C4-2B (cell line): ENCODE measurements around the gene PEAR1.

Experiments
- ZFX ChIP-seq: fragments of 450-650 bp; IDR thresholded peaks from 2 replicates; pipeline ENCODE4 v1.6.1; 2017
- TF ChIP-seq, protein P1 (sequence below): fragments of 450-650 bp; conservative IDR thresholded peaks from 2 replicates; pipeline ENCODE4 v1.5.1; 2017; ENCODE audit warnings: mild to moderate bottlenecking

DNA sequence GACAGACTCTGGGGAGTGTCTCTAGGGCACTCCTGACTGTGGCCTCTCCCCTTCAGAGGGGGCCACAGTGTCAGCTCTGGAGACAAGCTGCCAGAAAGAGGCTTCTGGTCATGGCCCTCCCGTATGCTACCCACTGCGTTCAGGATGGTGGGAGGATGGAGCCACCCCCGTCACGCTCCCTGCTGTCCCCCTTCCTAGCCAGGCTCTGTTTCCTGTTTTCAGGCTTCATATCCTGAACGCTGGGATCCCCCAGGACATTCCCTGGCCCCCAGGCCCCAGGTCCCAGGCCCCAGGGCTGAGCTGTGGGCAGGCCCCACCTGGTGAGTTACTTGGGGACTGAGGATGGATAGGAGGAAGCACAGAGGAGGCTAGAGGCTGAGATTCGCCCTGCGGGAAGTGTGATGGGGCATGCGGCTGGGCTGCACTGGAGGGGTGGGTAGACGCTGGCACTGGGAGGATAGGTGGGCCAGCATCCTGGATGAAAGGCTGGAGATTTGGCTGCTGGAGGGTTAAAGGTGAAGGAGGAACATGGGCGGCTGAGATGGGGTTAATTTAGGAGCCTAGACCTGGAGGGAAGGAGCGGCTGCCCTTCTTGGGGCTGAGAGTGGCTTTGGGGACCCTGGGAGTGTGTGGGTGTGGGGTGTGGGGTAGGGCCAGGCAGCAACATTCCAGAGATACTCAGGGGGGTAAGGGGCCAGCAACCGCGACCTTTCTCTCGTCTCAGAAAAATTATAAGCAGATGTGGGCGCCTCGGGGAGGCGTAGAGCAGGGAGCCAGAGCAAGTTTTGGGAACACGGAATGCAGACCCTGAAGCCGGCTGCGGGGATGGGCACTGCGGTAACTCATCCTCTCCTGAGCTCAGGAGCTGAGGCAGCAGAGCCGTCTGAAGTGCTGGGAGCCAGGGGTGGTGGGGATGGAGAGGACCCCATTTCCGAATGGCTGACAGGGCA lies 8.7 kb downstream of the PEAR1 start:
- TF ChIP-seq, protein P1, sequence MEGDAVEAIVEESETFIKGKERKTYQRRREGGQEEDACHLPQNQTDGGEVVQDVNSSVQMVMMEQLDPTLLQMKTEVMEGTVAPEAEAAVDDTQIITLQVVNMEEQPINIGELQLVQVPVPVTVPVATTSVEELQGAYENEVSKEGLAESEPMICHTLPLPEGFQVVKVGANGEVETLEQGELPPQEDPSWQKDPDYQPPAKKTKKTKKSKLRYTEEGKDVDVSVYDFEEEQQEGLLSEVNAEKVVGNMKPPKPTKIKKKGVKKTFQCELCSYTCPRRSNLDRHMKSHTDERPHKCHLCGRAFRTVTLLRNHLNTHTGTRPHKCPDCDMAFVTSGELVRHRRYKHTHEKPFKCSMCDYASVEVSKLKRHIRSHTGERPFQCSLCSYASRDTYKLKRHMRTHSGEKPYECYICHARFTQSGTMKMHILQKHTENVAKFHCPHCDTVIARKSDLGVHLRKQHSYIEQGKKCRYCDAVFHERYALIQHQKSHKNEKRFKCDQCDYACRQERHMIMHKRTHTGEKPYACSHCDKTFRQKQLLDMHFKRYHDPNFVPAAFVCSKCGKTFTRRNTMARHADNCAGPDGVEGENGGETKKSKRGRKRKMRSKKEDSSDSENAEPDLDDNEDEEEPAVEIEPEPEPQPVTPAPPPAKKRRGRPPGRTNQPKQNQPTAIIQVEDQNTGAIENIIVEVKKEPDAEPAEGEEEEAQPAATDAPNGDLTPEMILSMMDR, result no peak
- TF ChIP-seq ZFX, result no peak
